Right atrium auricular region (tissue), 2 donors: ENCODE measurements around the gene LGALS1. TPM values are rescaled to one million over a fixed set of nuclear protein-coding genes. Genes with fewer than 3 reads are reported as not detected.
"Not testable (repeated sequence)": the region's sequence is repeated elsewhere in the genome, so short reads cannot be mapped to it uniquely, and the experiment has no call there.

ENCODE experiments used
- DNase-seq: peaks from one replicate; pipeline ENCODE4 v3.0.0-alpha.2; 2019; ENCODE audit warnings: low spot score
- H3K27ac ChIP-seq, 2 donors: fragments of 200-600 bp; sonication (generic); 1 replicate in 1 of 2; 2 replicates in 1 of 2; pipeline ENCODE4 v1.5.1; 2016 to 2019
- H3K27me3 ChIP-seq, 2 donors: fragments of 200-600 bp; sonication (generic); one replicate each; pipeline versions ENCODE4 v1.5.1 to v1.6.0; 2017 to 2019
- H3K36me3 ChIP-seq: fragments of 200-600 bp; sonication (generic); one replicate; pipeline ENCODE4 v1.5.1; 2016
- H3K4me1 ChIP-seq, 2 donors: fragments of 200-600 bp; sonication (generic); one replicate each; pipeline versions ENCODE4 v1.5.1 to v1.6.0; 2017 to 2019
- H3K4me3 ChIP-seq, 2 donors: fragments of 200-600 bp; sonication (generic); 1 replicate in 1 of 2; 2 replicates in 1 of 2; pipeline ENCODE4 v1.5.1; 2017 to 2019; ENCODE audit warnings: mild to moderate bottlenecking in 1 of 2, moderate library complexity in 1 of 2
- H3K9me3 ChIP-seq, 2 donors: fragments of 200-600 bp; sonication (generic); one replicate each; pipeline ENCODE4 v1.5.1; 2019
- CTCF ChIP-seq, 2 donors: fragments of 200-600 bp; sonication (generic); IDR thresholded peaks; one replicate each; pipeline ENCODE4 v1.5.1; 2019; ENCODE audit warnings: antibody characterized with exemption in 2 of 2
- total RNA-seq, 2 donors: library from RNA; depleted of rRNA; stranded (reverse); fragments of >200 nt; gene quantifications; one replicate each; pipeline ENCODE4 v1.1.0, GENCODE V29; 2016

The LGALS1 gene
- total RNA-seq, 2 donors from 2014 or later: 584 to 1,958 TPM

GRCh38 chr22:37690901-37691504 lies 15.6 kb downstream of the LGALS1 start:
- H3K9me3 ChIP-seq: no peaks in the 10 kb centered on the region
- H3K27me3 ChIP-seq: no peaks in the 10 kb centered on the region
- DNase-seq: no peak
- TF ChIP-seq CTCF (IDR thresholded peaks at IDR 0.05): no peak
- peaks cover 0 to 15% of the 10 kb centered on the region in 2 donors for H3K4me1 ChIP-seq
- no peak overlapping the region for H3K27ac ChIP-seq
- H3K36me3 ChIP-seq: peaks cover 52% of the 10 kb centered on the region
- no peak overlapping the region for H3K4me3 ChIP-seq

GRCh38 chr22:37692627-37693285 lies 17.3 kb downstream of the LGALS1 start:
- H3K36me3 ChIP-seq: peaks cover 51% of the 10 kb centered on the region
- no peaks in the 10 kb centered on the region for H3K9me3 ChIP-seq
- no peak for DNase-seq
- H3K4me3 ChIP-seq: no peak overlapping the region
- H3K4me1 ChIP-seq: peaks cover 0 to 16% of the 10 kb centered on the region in 2 donors
- no peak for TF ChIP-seq CTCF (IDR thresholded peaks at IDR 0.05)
- H3K27me3 ChIP-seq: no peaks in the 10 kb centered on the region
- no peak overlapping the region for H3K27ac ChIP-seq

- H3K36me3 ChIP-seq: peaks cover 38% of the 10 kb centered on the region
- not testable (repeated sequence) for H3K27ac ChIP-seq, DNase-seq, H3K27me3 ChIP-seq, H3K4me3 ChIP-seq, H3K9me3 ChIP-seq
- H3K4me1 ChIP-seq: peaks cover 0 to 14% of the 10 kb centered on the region in 2 donors
Observed at GRCh38 chr22:37694131-37694530, 18.7 kb downstream of the LGALS1 start.

GRCh38 chr22:37696260-37696656 lies 20.8 kb downstream of the LGALS1 start:
- DNase-seq, H3K27ac ChIP-seq, H3K9me3 ChIP-seq, H3K27me3 ChIP-seq: not testable (repeated sequence)
- Histone ChIP-seq H3K4me1 (peaks cover 0 to 14% of the 10 kb centered on the region in 2 donors), H3K4me3 (peak overlapping the region in 1 of 2 donors; percentile 30), H3K36me3 (peaks cover 26% of the 10 kb centered on the region)

- peak; percentile 96 for DNase-seq
- Histone ChIP-seq H3K27me3 (no peaks in the 10 kb centered on the region), H3K9me3 (no peaks in the 10 kb centered on the region), H3K4me1 (peaks cover 0 to 14% of the 10 kb centered on the region in 2 donors), H3K4me3 (peak within 1 kb of the TSS in 1 of 2 donors; percentile 30), H3K27ac (no peak within 1 kb of the TSS), H3K36me3 (peaks cover 19% of the 10 kb centered on the region)
- peak; percentile 45 to 56 for TF ChIP-seq CTCF (IDR thresholded peaks at IDR 0.05)
Observed at GRCh38 chr22:37696657-37697537, 21.5 kb downstream of the LGALS1 start, which contains the start of gene TRIOBP. TSS of gene TRIOBP (plus strand) at chr22:37697048. CDS start at chr22:37701366, 4,318 bp downstream.

- TF ChIP-seq CTCF (IDR thresholded peaks at IDR 0.05): no peak
- Histone ChIP-seq H3K27ac (no peak overlapping the region), H3K4me3 (no peak overlapping the region), H3K4me1 (peaks cover 0 to 14% of the 10 kb centered on the region in 2 donors), H3K36me3 (peaks cover 13% of the 10 kb centered on the region), H3K27me3 (no peaks in the 10 kb centered on the region), H3K9me3 (no peaks in the 10 kb centered on the region)
- DNase-seq: no peak
Observed at GRCh38 chr22:37697538-37697835, 22.1 kb downstream of the LGALS1 start.
